HCT116 (cell line): ENCODE measurements around the gene GOLGA1. TPM values are rescaled to one million over a fixed set of nuclear protein-coding genes. Genes with fewer than 3 reads are reported as not detected.

Experiments
- ATAC-seq: fragments of 200-7000 bp; cut with Tn5 transposase; 2 replicates; pipeline ENCODE4 v1.9.1; 2020; ENCODE audit warnings: mild to moderate bottlenecking, moderate library complexity
- BruUV-seq: library from RNA; stranded (reverse); fragments of 400-500 nt; replicated peaks from 2 replicates; lab custom pipeline; 2021; lab: Mats Ljungman, UMichigan
- CTCF ChIA-PET: fragments of 300-600 bp; sonication (Branson Sonifier 250); formaldehyde crosslinking; loops from one replicate; lab custom pipeline; 2021; ENCODE audit warnings: antibody characterized with exemption; lab: Charles Lee
- POLR2A ChIA-PET: fragments of 300-600, 350-600 bp; sonication (Branson Sonifier 250); formaldehyde crosslinking; loops from one replicate; lab custom pipeline; 2021; ENCODE audit warnings: antibody characterized with exemption; lab: Charles Lee
- RAD21 ChIA-PET, 2 experiments: fragments of 300-600 bp; sonication (Branson Sonifier 250); formaldehyde crosslinking; loops; one replicate each; lab custom pipeline; 2023; ENCODE audit warnings: low total read pairs in 2 of 2; ENCODE audit not compliant: uncharacterized antibody in 2 of 2, unreplicated experiment in 2 of 2, low non-redundant PET in 1 of 2; lab: Charles Lee
- DNase-seq: peaks from one replicate; pipeline ENCODE4 v3.0.0-alpha.2; 2010; ENCODE audit warnings: low read depth, low spot score
- H2AFZ ChIP-seq: fragments of 200-600 bp; shearing (Covaris generic), sonication (generic); 2 replicates; pipeline ENCODE4 v1.6.1; 2017; ENCODE audit warnings: low read depth, mixed run types, mixed read lengths, antibody characterized with exemption, low read length; ENCODE audit not compliant: poor library complexity, severe bottlenecking
- H3K27ac ChIP-seq: 2 replicates; pipeline ENCODE4 v1.5.1; 2012; ENCODE audit warnings: low read depth, low read length
- H3K27me3 ChIP-seq: fragments of 200-600 bp; sonication (generic); 2 replicates; pipeline ENCODE4 v1.6.1; 2016; ENCODE audit warnings: mixed run types, low read length, mixed read lengths; ENCODE audit not compliant: insufficient read depth
- H3K36me3 ChIP-seq, 2 experiments: fragments of 200-500 bp in 1 of 2; fragments of 200-600 bp in 1 of 2; sonication (Bioruptor generic) in 1 of 2; sonication (generic) in 1 of 2; 2 replicates each; pipeline versions ENCODE4 v1.5.1 to v1.6.1; 2014 to 2016; ENCODE audit warnings: low read length in 2 of 2, inconsistent platforms in 1 of 2, mixed read lengths in 1 of 2, mixed run types in 1 of 2; ENCODE audit not compliant: insufficient read depth in 2 of 2, control insufficient read depth in 1 of 2
- H3K4me1 ChIP-seq, 2 experiments: fragments of 200-600 bp in 1 of 2; sonication (generic) in 1 of 2; 2 replicates each; pipeline versions ENCODE4 v1.5.1 to v1.6.1; 2012 to 2017; ENCODE audit warnings: low read length in 2 of 2, inconsistent platforms in 1 of 2, mild to moderate bottlenecking in 1 of 2, mixed read lengths in 1 of 2, mixed run types in 1 of 2, moderate library complexity in 1 of 2; ENCODE audit not compliant: insufficient read depth in 2 of 2, control insufficient read depth in 1 of 2
- H3K4me2 ChIP-seq: fragments of 200-600 bp; sonication (generic); 2 replicates; pipeline ENCODE4 v1.6.1; 2017; ENCODE audit warnings: mixed run types, low read length, mixed read lengths
- H3K4me3 ChIP-seq, 2 experiments: fragments of 200-600 bp in 1 of 2; sonication (generic) in 1 of 2; replicated peaks in 1 of 2; 2 replicates each; pipeline ENCODE4 v1.5.1; 2011 to 2016; ENCODE audit warnings: low read length in 2 of 2, control low read depth in 1 of 2, low read depth in 1 of 2, mild to moderate bottlenecking in 1 of 2, mixed read lengths in 1 of 2, mixed run types in 1 of 2
- H3K79me2 ChIP-seq: fragments of 200-600 bp; sonication (generic); 2 replicates; pipeline ENCODE4 v1.6.1; 2017; ENCODE audit warnings: mild to moderate bottlenecking, mixed run types, low read length, moderate library complexity, mixed read lengths; ENCODE audit not compliant: insufficient read depth
- H3K9ac ChIP-seq: fragments of 200-600 bp; sonication (generic); 2 replicates; pipeline ENCODE4 v1.6.1; 2016; ENCODE audit warnings: low read length, mixed read lengths
- H3K9me2 ChIP-seq: fragments of 200-600 bp; sonication (generic), shearing (Covaris generic); 2 replicates; pipeline ENCODE4 v1.6.1; 2017; ENCODE audit warnings: mixed run types, mild to moderate bottlenecking, moderate library complexity; ENCODE audit not compliant: insufficient read depth
- H3K9me3 ChIP-seq, 2 experiments: fragments of 200-500 bp in 1 of 2; fragments of 200-600 bp in 1 of 2; sonication (Bioruptor generic) in 1 of 2; sonication (generic) in 1 of 2; 2 replicates each; pipeline ENCODE4 v1.6.1; 2014 to 2017; ENCODE audit warnings: low read length in 2 of 2, mixed read lengths in 2 of 2, inconsistent platforms in 1 of 2, low read depth in 1 of 2, mild to moderate bottlenecking in 1 of 2, mixed run types in 1 of 2, moderate library complexity in 1 of 2; ENCODE audit not compliant: control insufficient read depth in 1 of 2, insufficient read depth in 1 of 2
- H4K20me1 ChIP-seq: fragments of 200-600 bp; sonication (generic), shearing (Covaris generic); 2 replicates; pipeline ENCODE4 v1.6.1; 2017; ENCODE audit warnings: mixed run types, mild to moderate bottlenecking, moderate library complexity; ENCODE audit not compliant: insufficient read depth
- CEBPB ChIP-seq: IDR thresholded peaks from 2 replicates; pipeline ENCODE4 v1.6.1; 2012; ENCODE audit warnings: low read depth
- EGR1 ChIP-seq: IDR thresholded peaks from 2 replicates; pipeline ENCODE4 v1.6.1; 2012; ENCODE audit warnings: low read depth
- EZH2phosphoT487 ChIP-seq: fragments of 200-600 bp; IDR thresholded peaks from 2 replicates; pipeline ENCODE4 v1.6.1; 2018; ENCODE audit warnings: antibody characterized with exemption, borderline replicate concordance
- JUND ChIP-seq: IDR thresholded peaks from 2 replicates; pipeline ENCODE4 v1.6.1; 2012
- MAX ChIP-seq: IDR thresholded peaks from 2 replicates; pipeline ENCODE4 v1.6.1; 2012
- RAD21 ChIP-seq: IDR thresholded peaks from 2 replicates; pipeline ENCODE4 v1.6.1; 2012; ENCODE audit warnings: low read depth, mild to moderate bottlenecking
- SRF ChIP-seq: IDR thresholded peaks from 2 replicates; pipeline ENCODE4 v1.6.1; 2012; ENCODE audit warnings: low read depth
- intact Hi-C: fragments of 100-400 bp; cut with micrococcal nuclease; formaldehyde crosslinking; loops from 2 replicates; pipeline ENCODE4 v1.10.0; 2022
- total RNA-seq: library from RNA; stranded (reverse); gene quantifications from one replicate; pipeline ENCODE4 v1.2.1, GENCODE V29; 2021; ENCODE audit not compliant: unreplicated experiment
- TF ChIP-seq, protein P1 (sequence below), 3 experiments: fragments of 200-600 bp in 1 of 3; sonication (generic) in 1 of 3; IDR thresholded peaks in 2 of 3; conservative IDR thresholded peaks in 1 of 3; 2 replicates each; pipeline ENCODE4 v1.5.1; 2012 to 2017; ENCODE audit warnings: low read depth in 2 of 3, low read length in 2 of 3, antibody characterized with exemption in 1 of 3, borderline replicate concordance in 1 of 3, control low read depth in 1 of 3, mild to moderate bottlenecking in 1 of 3, mixed read lengths in 1 of 3, mixed run types in 1 of 3, moderate library complexity in 1 of 3; ENCODE audit not compliant: insufficient read depth in 1 of 3

The GOLGA1 gene
- total RNA-seq, 1 experiment from 2014 or later, result 13.1 TPM

DNA sequence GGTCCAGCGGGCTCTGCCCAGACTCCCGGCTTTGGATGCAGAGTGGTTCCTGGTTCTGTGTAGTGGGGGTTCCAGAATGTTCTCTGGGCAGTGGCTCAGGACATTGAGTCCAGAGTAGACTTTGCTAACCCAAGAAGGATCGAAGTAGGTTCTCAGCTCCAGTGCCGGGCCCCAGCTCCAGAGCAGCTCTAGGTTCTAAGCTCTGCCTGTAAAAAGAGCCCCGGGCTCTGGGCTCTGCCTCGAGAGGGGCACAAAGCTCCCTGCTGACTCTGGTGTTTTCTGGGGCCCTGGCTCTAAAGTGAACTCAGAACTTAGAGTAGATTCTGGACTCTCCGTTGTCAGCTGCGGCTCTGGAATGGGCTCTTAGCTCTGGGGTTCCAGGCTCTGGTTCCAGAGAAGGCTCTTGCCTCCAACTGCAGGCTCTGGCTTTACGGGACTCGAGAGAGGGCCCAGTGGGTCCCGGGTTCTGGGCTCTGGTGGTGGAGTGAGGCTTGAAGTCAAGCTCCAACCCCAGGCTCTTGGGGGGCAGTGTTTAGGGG lies 87.2 kb downstream of the GOLGA1 start:
- Histone ChIP-seq H3K4me1 (peaks cover 5 to 37% of the 10 kb centered on the region in 2 experiments; a peak in 3 of 4 replicates), H3K36me3 (peaks cover 13 to 18% of the 10 kb centered on the region in 2 experiments)
- intact Hi-C loops, result loop anchor here (1.0 to 10.0 kb wide), 4 partner anchors 41 to 521 kb away; partner anchors contain the start of gene PSMB7
- no peak for TF ChIP-seq SRF
- no peak for TF ChIP-seq RAD21
- TF ChIP-seq EGR1, result no peak
- no peak for TF ChIP-seq CEBPB
- TF ChIP-seq, protein P1, sequence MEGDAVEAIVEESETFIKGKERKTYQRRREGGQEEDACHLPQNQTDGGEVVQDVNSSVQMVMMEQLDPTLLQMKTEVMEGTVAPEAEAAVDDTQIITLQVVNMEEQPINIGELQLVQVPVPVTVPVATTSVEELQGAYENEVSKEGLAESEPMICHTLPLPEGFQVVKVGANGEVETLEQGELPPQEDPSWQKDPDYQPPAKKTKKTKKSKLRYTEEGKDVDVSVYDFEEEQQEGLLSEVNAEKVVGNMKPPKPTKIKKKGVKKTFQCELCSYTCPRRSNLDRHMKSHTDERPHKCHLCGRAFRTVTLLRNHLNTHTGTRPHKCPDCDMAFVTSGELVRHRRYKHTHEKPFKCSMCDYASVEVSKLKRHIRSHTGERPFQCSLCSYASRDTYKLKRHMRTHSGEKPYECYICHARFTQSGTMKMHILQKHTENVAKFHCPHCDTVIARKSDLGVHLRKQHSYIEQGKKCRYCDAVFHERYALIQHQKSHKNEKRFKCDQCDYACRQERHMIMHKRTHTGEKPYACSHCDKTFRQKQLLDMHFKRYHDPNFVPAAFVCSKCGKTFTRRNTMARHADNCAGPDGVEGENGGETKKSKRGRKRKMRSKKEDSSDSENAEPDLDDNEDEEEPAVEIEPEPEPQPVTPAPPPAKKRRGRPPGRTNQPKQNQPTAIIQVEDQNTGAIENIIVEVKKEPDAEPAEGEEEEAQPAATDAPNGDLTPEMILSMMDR (IDR thresholded peaks at IDR 0.05 in 2 of 3, conservative IDR thresholded peaks at IDR 0.05 in 1 of 3; ENCODE audit: borderline replicate concordance in 1 of 3, insufficient read depth in 1 of 3, low read depth in 2 of 3, low read length in 2 of 3), result no peak
- TF ChIP-seq EZH2phosphoT487, result no peak
- no peak for TF ChIP-seq JUND
- no peak for TF ChIP-seq MAX
- TF ChIP-seq, all 23 proteins: peak for 0
- no peak overlapping the region; the same call in 1 of the 2 replicates for H3K27ac ChIP-seq
- BruUV-seq, result no TSS peak
- peak overlapping the region; percentile 50 for H3K9ac ChIP-seq
- CTCF ChIA-PET, result interaction anchor here (0.7 to 11.7 kb wide), 35 partner anchors 8 to 524 kb away, joined by 3 to 601 read pairs (median 5); partner anchors contain the start of genes ARPC5L, NR6A1, OLFML2A and RPL35
- H2AFZ ChIP-seq, result peak overlapping the region; percentile 54
- H3K27me3 ChIP-seq, result no peaks in the 10 kb centered on the region
- POLR2A ChIA-PET, result interaction anchor here (1.1 to 2.3 kb wide), 6 partner anchors 8 to 81 kb away, joined by 3 to 30 read pairs (median 8); partner anchors contain the start of genes ARPC5L, NR6A1, OLFML2A and RPL35
- DNase-seq (no peak), ATAC-seq (no peak)
- H4K20me1 ChIP-seq, result peaks cover 28% of the 10 kb centered on the region; the same call in 1 of the 2 replicates
- peaks cover 8% of the 10 kb centered on the region; the same call in 1 of the 2 replicates for H3K79me2 ChIP-seq
- RAD21 ChIA-PET, result interaction anchor here (0.6 to 3.3 kb wide), 15 partner anchors 9 to 83 kb away, joined by 3 to 49 read pairs (median 6); partner anchors contain the start of genes NR6A1 (in 2 of the 2), OLFML2A (in 2 of the 2), ARPC5L (in 1 of the 2) and RPL35 (in 1 of the 2)
- H3K9me3 ChIP-seq, result no peaks in the 10 kb centered on the region
- H3K9me2 ChIP-seq, result no peaks in the 10 kb centered on the region
- peak overlapping the region; percentile 78 for H3K4me2 ChIP-seq
- H3K4me3 ChIP-seq, result peak overlapping the region in 1 of 2 experiments; percentile 51; a peak in 3 of 4 replicates
